ENCODE results near the gene NBEAL1. TPM values are rescaled to one million over a fixed set of nuclear protein-coding genes. Genes with fewer than 3 reads are reported as not detected.

Gene NBEAL1
- total and polyA plus RNA-seq, 2 of the 8 experiments (the other 6 are each of a cell fraction or from before 2014, with no cell fraction given) = 2.3 to 10.7 TPM

GRCh38 chr2:203042178-203042577 lies 27.5 kb downstream of the NBEAL1 start:
- TF ChIP-seq PHF8 (conservative IDR thresholded peaks at IDR 0.05; ENCODE audit: low read depth, low read length) = no peak
- no peak for TF ChIP-seq TAF1 (IDR thresholded peaks at IDR 0.05; ENCODE audit: low read depth, low read length)
- no peak for TF ChIP-seq SIRT6 (IDR thresholded peaks at IDR 0.05; ENCODE audit: low read length)
- TF ChIP-seq CHD1 (IDR thresholded peaks at IDR 0.05; ENCODE audit: low read depth, low read length) = no peak
- TF ChIP-seq SP1 (IDR thresholded peaks at IDR 0.05; ENCODE audit: low read depth, low read length) = no peak
- no peak for TF ChIP-seq TEAD4 (IDR thresholded peaks at IDR 0.05; ENCODE audit: low read depth, low read length)
- TF ChIP-seq KDM4A (IDR thresholded peaks at IDR 0.05; ENCODE audit: low read depth, low read length, severe bottlenecking) = no peak
- no peak for TF ChIP-seq ATF2 (IDR thresholded peaks at IDR 0.05; ENCODE audit: low read length)
- TF ChIP-seq SUZ12 (IDR thresholded peaks at IDR 0.05; ENCODE audit: low read length) = no peak
- no peak for TF ChIP-seq JUN (IDR thresholded peaks at IDR 0.05; ENCODE audit: low read depth, low read length)
- TF ChIP-seq CEBPB (IDR thresholded peaks at IDR 0.05; ENCODE audit: low read depth, low read length) = no peak
- no peak overlapping the region for H3K4me3 ChIP-seq (ENCODE audit: extremely low read depth in 1 of 4, insufficient read depth in 2 of 4, low read depth in 3 of 4, low read length in 4 of 4)
- H3K27ac ChIP-seq (ENCODE audit: low read depth, low read length) = no peak overlapping the region

More at GRCh38 chr2:203042178-203042577, 27.5 kb downstream of the NBEAL1 start:
- Histone ChIP-seq H2BK12ac (ENCODE audit: low read depth, low read length) (no peak overlapping the region), H4K91ac (replicated peaks; ENCODE audit: insufficient read length, low read length) (no peak overlapping the region), H3K23ac (ENCODE audit: insufficient read length) (no peak overlapping the region), H3K79me2 (ENCODE audit: control insufficient read depth in 1 of 2, insufficient read depth in 2 of 2, low read length in 2 of 2) (no peaks in the 10 kb centered on the region), H3K36me3 (ENCODE audit: control insufficient read depth in 2 of 4, insufficient read depth in 4 of 4, low read length in 3 of 4) (peaks cover 0 to 2% (median 0%) of the 10 kb centered on the region in 4 experiments; a peak in 1 of 8 replicates), H2BK5ac (ENCODE audit: low read depth, low read length) (no peak overlapping the region), H4K20me1 (replicated peaks in 1 of 2; ENCODE audit: control insufficient read depth in 1 of 2, insufficient read depth in 2 of 2, low read length in 2 of 2) (no peaks in the 10 kb centered on the region), H3K9me3 (ENCODE audit: insufficient read depth in 2 of 2, low read depth in 1 of 2, low read length in 1 of 2) (no peaks in the 10 kb centered on the region), H2AFZ (ENCODE audit: low read length) (no peak overlapping the region), H3K4me1 (replicated peaks in 1 of 4; ENCODE audit: control insufficient read depth in 3 of 4, insufficient read depth in 4 of 4, low read length in 3 of 4) (no peaks in the 10 kb centered on the region), H3K14ac (ENCODE audit: insufficient read length) (no peak overlapping the region), H2AK5ac (ENCODE audit: low read depth, low read length) (0 out of 2 replicates have a peak overlapping the region, but pooled peaks have one; percentile 75), H3K79me1 (ENCODE audit: low read depth, low read length) (no peaks in the 10 kb centered on the region), H3K23me2 (ENCODE audit: low read depth, low read length) (no peaks in the 10 kb centered on the region), H4K5ac (ENCODE audit: insufficient read length, low read depth, low read length) (no peak overlapping the region), H3K27me3 (replicated peaks in 1 of 4; ENCODE audit: control insufficient read depth in 3 of 4, extremely low read depth in 1 of 4, insufficient read depth in 3 of 4, low read length in 3 of 4) (no peaks in the 10 kb centered on the region), H3K56ac (replicated peaks; ENCODE audit: insufficient read length, low read depth, low read length) (no peak overlapping the region), H3K4ac (replicated peaks; ENCODE audit: insufficient read length, low read depth, low read length) (no peak overlapping the region), H2BK15ac (ENCODE audit: low read length) (no peak overlapping the region), H2BK120ac (replicated peaks; ENCODE audit: low read depth, low read length) (no peak overlapping the region), H3K18ac (ENCODE audit: extremely low read depth, low read length) (no peak overlapping the region), H4K8ac (ENCODE audit: extremely low read depth, insufficient read depth, low read length) (no peak overlapping the region), H3K4me2 (ENCODE audit: insufficient read depth in 1 of 2, low read depth in 2 of 2, low read length in 2 of 2) (no peak overlapping the region), H3K9ac (replicated peaks in 1 of 4; ENCODE audit: extremely low read depth in 1 of 4, low read depth in 3 of 4, low read length in 3 of 4) (no peak overlapping the region), H2BK20ac (ENCODE audit: low read length) (no peak overlapping the region)
- 96% methylated on average over 4 of the region's 4 CpGs; no CpG with 5 or more reads in 1 of the 2 experiments for WGBS, 2 experiments (ENCODE audit: extremely low coverage in 1 of 2, insufficient coverage in 1 of 2, insufficient read length in 1 of 2, insufficient replicate concordance in 2 of 2, low coverage in 1 of 2, low lambda C conversion rate in 2 of 2, missing lambda C conversion rate in 1 of 2)
- CTCF ChIA-PET (ENCODE audit: partially characterized antibody) = no interaction called here
- POLR2A ChIA-PET (ENCODE audit: partially characterized antibody) = no interaction called here
- FAIRE-seq = no peak
- no peak for DNase-seq (ENCODE audit: low read depth in 1 of 2, low spot score in 2 of 2)
